ENCODE data around the gene ADARB2.

ADARB2 gene

GRCh38 chr10:1581189-1581588, 156.1 kb downstream of the ADARB2 start:
- ChIA-PET POLR2A (no interaction called here), CTCF (no interaction called here)
- Histone ChIP-seq H3K4me3 (ENCODE audit: low read depth, low read length) (no peak overlapping the region), H3K36me3 (ENCODE audit: control insufficient read depth in 2 of 2, insufficient read depth in 1 of 2, low read length in 2 of 2) (no peaks in the 10 kb centered on the region), H3K27ac (ENCODE audit: extremely low read depth, low read depth, low read length) (no peak overlapping the region), H3K4me1 (ENCODE audit: control insufficient read depth, insufficient read depth, low read length) (no peaks in the 10 kb centered on the region), H3K9me3 (ENCODE audit: control insufficient read depth, insufficient read depth, low read depth, low read length) (no peaks in the 10 kb centered on the region)
- no peak for TF ChIP-seq ZSCAN4 (tag by site-specific recombination; IDR thresholded peaks at IDR 0.05)
- TF ChIP-seq, protein P1, sequence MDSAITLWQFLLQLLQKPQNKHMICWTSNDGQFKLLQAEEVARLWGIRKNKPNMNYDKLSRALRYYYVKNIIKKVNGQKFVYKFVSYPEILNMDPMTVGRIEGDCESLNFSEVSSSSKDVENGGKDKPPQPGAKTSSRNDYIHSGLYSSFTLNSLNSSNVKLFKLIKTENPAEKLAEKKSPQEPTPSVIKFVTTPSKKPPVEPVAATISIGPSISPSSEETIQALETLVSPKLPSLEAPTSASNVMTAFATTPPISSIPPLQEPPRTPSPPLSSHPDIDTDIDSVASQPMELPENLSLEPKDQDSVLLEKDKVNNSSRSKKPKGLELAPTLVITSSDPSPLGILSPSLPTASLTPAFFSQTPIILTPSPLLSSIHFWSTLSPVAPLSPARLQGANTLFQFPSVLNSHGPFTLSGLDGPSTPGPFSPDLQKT (IDR thresholded peaks at IDR 0.05; ENCODE audit: borderline replicate concordance, low read depth, low read length): no peak
- no peak for TF ChIP-seq ZNF664 (tag by site-specific recombination; IDR thresholded peaks at IDR 0.05)
- no peak for TF ChIP-seq YY2 (tag by site-specific recombination; IDR thresholded peaks at IDR 0.05)
- TF ChIP-seq ZNF366 (tag by site-specific recombination; conservative IDR thresholded peaks at IDR 0.05): no peak
- TF ChIP-seq PRDM10 (tag by site-specific recombination; IDR thresholded peaks at IDR 0.05): no peak
- no peak for TF ChIP-seq ZNF16 (tag by site-specific recombination; IDR thresholded peaks at IDR 0.05; ENCODE audit: low read depth)
- TF ChIP-seq IKZF3 (tag by site-specific recombination; IDR thresholded peaks at IDR 0.05): no peak
- TF ChIP-seq ZBTB1 (tag by site-specific recombination; IDR thresholded peaks at IDR 0.05): no peak
- TF ChIP-seq ZNF707 (tag by site-specific recombination; IDR thresholded peaks at IDR 0.05): no peak
- no peak for TF ChIP-seq ZNF423 (tag by site-specific recombination; IDR thresholded peaks at IDR 0.05)
- no peak for TF ChIP-seq ZBTB21 (tag by site-specific recombination; IDR thresholded peaks at IDR 0.05)
- TF ChIP-seq ZNF426 (tag by site-specific recombination; IDR thresholded peaks at IDR 0.05): no peak
- TF ChIP-seq, protein P2, sequence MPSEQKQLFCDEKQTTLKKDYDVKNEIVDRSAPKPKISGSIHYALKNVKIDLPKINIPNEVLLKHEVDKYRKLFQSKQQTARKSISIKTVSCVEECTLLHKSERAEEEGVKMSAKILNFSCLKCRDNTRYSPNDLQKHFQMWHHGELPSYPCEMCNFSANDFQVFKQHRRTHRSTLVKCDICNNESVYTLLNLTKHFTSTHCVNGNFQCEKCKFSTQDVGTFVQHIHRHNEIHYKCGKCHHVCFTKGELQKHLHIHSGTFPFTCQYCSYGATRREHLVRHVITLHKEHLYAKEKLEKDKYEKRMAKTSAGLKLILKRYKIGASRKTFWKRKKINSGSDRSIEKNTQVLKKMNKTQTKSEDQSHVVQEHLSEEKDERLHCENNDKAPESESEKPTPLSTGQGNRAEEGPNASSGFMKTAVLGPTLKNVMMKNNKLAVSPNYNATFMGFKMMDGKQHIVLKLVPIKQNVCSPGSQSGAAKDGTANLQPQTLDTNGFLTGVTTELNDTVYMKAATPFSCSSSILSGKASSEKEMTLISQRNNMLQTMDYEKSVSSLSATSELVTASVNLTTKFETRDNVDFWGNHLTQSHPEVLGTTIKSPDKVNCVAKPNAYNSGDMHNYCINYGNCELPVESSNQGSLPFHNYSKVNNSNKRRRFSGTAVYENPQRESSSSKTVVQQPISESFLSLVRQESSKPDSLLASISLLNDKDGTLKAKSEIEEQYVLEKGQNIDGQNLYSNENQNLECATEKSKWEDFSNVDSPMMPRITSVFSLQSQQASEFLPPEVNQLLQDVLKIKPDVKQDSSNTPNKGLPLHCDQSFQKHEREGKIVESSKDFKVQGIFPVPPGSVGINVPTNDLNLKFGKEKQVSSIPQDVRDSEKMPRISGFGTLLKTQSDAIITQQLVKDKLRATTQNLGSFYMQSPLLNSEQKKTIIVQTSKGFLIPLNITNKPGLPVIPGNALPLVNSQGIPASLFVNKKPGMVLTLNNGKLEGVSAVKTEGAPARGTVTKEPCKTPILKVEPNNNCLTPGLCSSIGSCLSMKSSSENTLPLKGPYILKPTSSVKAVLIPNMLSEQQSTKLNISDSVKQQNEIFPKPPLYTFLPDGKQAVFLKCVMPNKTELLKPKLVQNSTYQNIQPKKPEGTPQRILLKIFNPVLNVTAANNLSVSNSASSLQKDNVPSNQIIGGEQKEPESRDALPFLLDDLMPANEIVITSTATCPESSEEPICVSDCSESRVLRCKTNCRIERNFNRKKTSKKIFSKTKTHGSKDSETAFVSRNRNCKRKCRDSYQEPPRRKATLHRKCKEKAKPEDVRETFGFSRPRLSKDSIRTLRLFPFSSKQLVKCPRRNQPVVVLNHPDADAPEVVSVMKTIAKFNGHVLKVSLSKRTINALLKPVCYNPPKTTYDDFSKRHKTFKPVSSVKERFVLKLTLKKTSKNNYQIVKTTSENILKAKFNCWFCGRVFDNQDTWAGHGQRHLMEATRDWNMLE (tag by site-specific recombination; conservative IDR thresholded peaks at IDR 0.05; ENCODE audit: low read depth): no peak
- no peak for TF ChIP-seq ZNF473 (tag by site-specific recombination; IDR thresholded peaks at IDR 0.05)
- no peak for TF ChIP-seq SETDB1 (IDR thresholded peaks at IDR 0.05; ENCODE audit: insufficient read length, low read length)
- no peak for TF ChIP-seq ZNF629 (tag by site-specific recombination; IDR thresholded peaks at IDR 0.05)
- no peak for TF ChIP-seq PBX3 (CRISPR knock-in tag; IDR thresholded peaks at IDR 0.05)
- no peak for TF ChIP-seq ZNF626 (tag by site-specific recombination; IDR thresholded peaks at IDR 0.05)
